ENCODE measurements around the gene STAP2.

STAP2 gene

DNA sequence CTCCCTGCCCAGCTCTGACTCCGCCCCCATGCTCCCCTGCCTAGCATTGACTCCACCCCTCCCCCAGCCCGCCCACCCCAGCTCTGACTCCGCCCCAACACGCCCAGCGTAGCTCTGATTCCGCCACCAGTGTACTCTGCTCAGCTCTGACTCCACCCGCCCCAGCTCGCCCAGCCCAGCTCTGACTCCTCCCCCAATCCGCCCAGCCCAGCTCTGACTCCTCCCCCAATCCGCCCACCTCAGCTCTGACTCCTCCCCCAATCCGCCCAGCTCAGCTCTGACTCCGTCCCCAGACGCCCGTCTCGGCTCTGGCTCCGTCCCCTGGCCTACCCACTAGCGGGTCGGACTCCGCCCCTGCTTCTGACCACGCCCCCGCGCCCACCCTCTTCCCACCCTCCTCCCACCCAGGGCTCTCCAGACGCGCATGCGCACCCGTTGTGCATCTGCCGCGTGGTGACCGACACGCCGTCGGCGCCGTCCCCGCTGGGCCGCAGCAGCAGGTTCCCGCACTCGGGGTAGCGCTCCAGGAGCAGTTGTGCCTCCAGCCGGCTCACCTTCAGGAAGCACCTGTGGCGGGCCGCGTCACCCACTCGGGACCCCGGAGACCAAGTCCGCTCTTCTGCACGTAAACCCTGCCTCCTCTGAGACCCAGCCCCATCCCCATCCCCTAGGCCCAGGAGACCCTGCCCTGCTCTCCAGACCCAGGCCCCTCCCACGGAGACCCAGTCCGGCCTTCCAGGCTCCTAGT is 10.2 kb downstream of the STAP2 start:
- peak overlapping the region; percentile 96 for H3K23ac ChIP-seq (ENCODE audit: low read depth, low read length, poor library complexity)
- H4K8ac ChIP-seq (ENCODE audit: low read depth, low read length) = no peak overlapping the region
- peaks cover 7 to 8% of the 10 kb centered on the region in 2 donors for H3K4me1 ChIP-seq (ENCODE audit: control insufficient read depth in 2 of 2, insufficient read depth in 1 of 2, low read depth in 1 of 2, low read length in 2 of 2)
- H3K4ac ChIP-seq (ENCODE audit: low read length) = no peak overlapping the region
- peak overlapping the region; percentile 56 for H3K14ac ChIP-seq (ENCODE audit: low read length)
- H2AFZ ChIP-seq (ENCODE audit: low read length) = peak overlapping the region; percentile 99
- no peak overlapping the region for H2BK5ac ChIP-seq (ENCODE audit: low read length)
- H2AK5ac ChIP-seq (ENCODE audit: low read depth, low read length) = peak overlapping the region; percentile 90
- H3K9ac ChIP-seq (ENCODE audit: low read depth, low read length, poor library complexity) = peak overlapping the region; percentile 88
- H3K4me3 ChIP-seq (ENCODE audit: low read length in 2 of 2) = peak overlapping the region; percentile 79 to 90
- no peak overlapping the region for H4K91ac ChIP-seq (ENCODE audit: low read depth, low read length, poor library complexity)
- H3K79me1 ChIP-seq (ENCODE audit: low read depth, low read length) = peaks cover 2% of the 10 kb centered on the region
- H3K36me3 ChIP-seq (replicated peaks in 1 of 2; ENCODE audit: control insufficient read depth in 2 of 2, insufficient read depth in 2 of 2, low read length in 2 of 2) = peaks cover 0 to under 1% of the 10 kb centered on the region in 2 donors
- no peak overlapping the region for H3K27ac ChIP-seq (replicated peaks; ENCODE audit: low read length)
- peak overlapping the region; percentile 58 for H2BK12ac ChIP-seq (ENCODE audit: low read length)
- peak overlapping the region; percentile 97 for H3K18ac ChIP-seq (ENCODE audit: low read length)
- no peaks in the 10 kb centered on the region for H3K9me3 ChIP-seq (replicated peaks in 1 of 2; ENCODE audit: control insufficient read depth in 2 of 2, insufficient read depth in 1 of 2, low read depth in 1 of 2, low read length in 2 of 2)
- peak overlapping the region; percentile 92 for H2BK15ac ChIP-seq (ENCODE audit: low read length)
- peak; percentile 97 for DNase-seq (ENCODE audit: low spot score)
- H3K27me3 ChIP-seq (ENCODE audit: control insufficient read depth in 3 of 3, insufficient read depth in 3 of 3, low read depth in 1 of 3, low read length in 3 of 3) = no peaks in the 10 kb centered on the region
- WGBS, 2 donors (ENCODE audit: extremely low coverage in 2 of 2, insufficient read length in 2 of 2, insufficient replicate concordance in 1 of 2) = no CpG with 5 or more reads among the region's 49 CpGs
- H2BK120ac ChIP-seq (ENCODE audit: low read depth, low read length) = no peak overlapping the region
- peak overlapping the region; percentile 80 for H3K4me2 ChIP-seq (ENCODE audit: insufficient read depth, low read length, poor library complexity, severe bottlenecking)

DNA sequence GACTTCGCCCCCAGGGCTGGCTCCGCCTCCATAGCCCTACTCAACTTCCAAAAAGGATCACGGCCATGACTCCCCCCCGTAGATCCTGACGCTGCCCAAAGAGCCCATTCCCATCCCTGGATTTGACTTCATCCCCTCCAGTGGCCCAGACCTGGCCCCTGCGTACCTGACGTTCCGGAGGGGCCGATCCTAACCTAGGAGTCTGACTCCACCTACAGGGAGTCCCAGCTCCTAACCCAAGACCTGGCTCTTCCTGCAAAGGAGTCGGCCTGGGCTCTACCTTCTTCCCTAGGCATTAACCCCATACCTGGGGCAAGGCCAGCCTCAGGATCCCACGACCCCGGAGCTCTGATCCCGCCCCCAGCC is 10.8 kb downstream of the STAP2 start:
- Histone ChIP-seq H3K4me3 (ENCODE audit: low read length in 2 of 2) (peak overlapping the region; percentile 26 to 32), H3K18ac (ENCODE audit: low read length) (peak overlapping the region; percentile 85), H2AK5ac (ENCODE audit: low read depth, low read length) (peak overlapping the region; percentile 6), H3K9ac (ENCODE audit: low read depth, low read length, poor library complexity) (no peak overlapping the region), H2BK15ac (ENCODE audit: low read length) (no peak overlapping the region), H4K8ac (ENCODE audit: low read depth, low read length) (no peak overlapping the region), H4K91ac (ENCODE audit: low read depth, low read length, poor library complexity) (no peak overlapping the region), H3K4ac (ENCODE audit: low read length) (no peak overlapping the region), H3K79me1 (ENCODE audit: low read depth, low read length) (peaks cover 2% of the 10 kb centered on the region), H3K23ac (ENCODE audit: low read depth, low read length, poor library complexity) (no peak overlapping the region), H2BK5ac (ENCODE audit: low read length) (no peak overlapping the region), H2AFZ (ENCODE audit: low read length) (peak overlapping the region; percentile 78), H3K27ac (replicated peaks; ENCODE audit: low read length) (peak overlapping the region; percentile 3), H3K9me3 (replicated peaks in 1 of 2; ENCODE audit: control insufficient read depth in 2 of 2, insufficient read depth in 1 of 2, low read depth in 1 of 2, low read length in 2 of 2) (no peaks in the 10 kb centered on the region), H2BK12ac (ENCODE audit: low read length) (no peak overlapping the region), H3K27me3 (ENCODE audit: control insufficient read depth in 3 of 3, insufficient read depth in 3 of 3, low read depth in 1 of 3, low read length in 3 of 3) (no peaks in the 10 kb centered on the region), H3K4me1 (ENCODE audit: control insufficient read depth in 2 of 2, insufficient read depth in 1 of 2, low read depth in 1 of 2, low read length in 2 of 2) (peaks cover 7 to 8% of the 10 kb centered on the region in 2 donors), H3K14ac (ENCODE audit: low read length) (no peak overlapping the region), H2BK120ac (ENCODE audit: low read depth, low read length) (no peak overlapping the region), H3K4me2 (ENCODE audit: insufficient read depth, low read length, poor library complexity, severe bottlenecking) (peak overlapping the region; percentile 78), H3K36me3 (replicated peaks in 1 of 2; ENCODE audit: control insufficient read depth in 2 of 2, insufficient read depth in 2 of 2, low read length in 2 of 2) (peaks cover 0 to 3% of the 10 kb centered on the region in 2 donors)
- no peak for DNase-seq (ENCODE audit: low spot score)
- WGBS, 2 donors (ENCODE audit: extremely low coverage in 2 of 2, insufficient read length in 2 of 2, insufficient replicate concordance in 1 of 2) = no CpG with 5 or more reads among the region's 13 CpGs

DNA sequence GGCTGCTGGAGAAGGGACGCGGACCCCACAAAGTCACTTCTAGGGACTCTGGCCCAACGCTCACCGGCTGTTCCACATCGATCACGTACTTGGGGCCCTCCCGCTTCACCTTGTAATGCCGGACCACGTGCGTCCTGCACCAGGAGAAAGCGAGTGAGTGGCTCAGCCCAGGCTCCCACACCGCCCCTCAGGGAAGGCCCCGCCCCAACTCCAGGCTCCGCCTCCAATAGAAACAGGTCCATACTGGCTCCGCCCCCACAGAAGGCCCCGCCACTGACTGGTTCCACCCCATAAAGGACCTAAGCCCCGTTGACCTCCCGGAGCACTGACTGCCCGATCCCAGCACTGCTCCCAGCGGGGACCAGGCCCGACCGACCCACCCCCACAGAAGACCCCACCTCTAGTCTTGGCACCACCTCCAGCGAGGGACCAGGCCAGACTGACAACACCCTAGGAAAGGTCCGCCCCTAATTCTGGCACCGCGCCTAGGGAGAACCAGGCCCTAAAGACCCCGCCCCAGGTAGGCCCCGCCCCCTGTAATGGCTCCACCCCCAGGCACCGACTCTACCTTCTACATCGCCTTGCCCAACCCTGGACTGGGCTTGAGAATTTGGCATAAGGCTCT is 11.3 kb downstream of the STAP2 start:
- peak overlapping the region; percentile 3 for H3K27ac ChIP-seq (replicated peaks; ENCODE audit: low read length)
- H3K4me3 ChIP-seq (ENCODE audit: low read length in 2 of 2) = peak overlapping the region; percentile 32 to 69
- H2AFZ ChIP-seq (ENCODE audit: low read length) = peak overlapping the region; percentile 78
- H3K79me1 ChIP-seq (ENCODE audit: low read depth, low read length) = peaks cover 2% of the 10 kb centered on the region
- H2AK5ac ChIP-seq (ENCODE audit: low read depth, low read length) = peak overlapping the region; percentile 40
- peak overlapping the region; percentile 63 for H3K9ac ChIP-seq (ENCODE audit: low read depth, low read length, poor library complexity)
- peak; percentile 85 for DNase-seq (ENCODE audit: low spot score)
- H3K27me3 ChIP-seq (ENCODE audit: control insufficient read depth in 3 of 3, insufficient read depth in 3 of 3, low read depth in 1 of 3, low read length in 3 of 3) = no peaks in the 10 kb centered on the region
- H4K8ac ChIP-seq (ENCODE audit: low read depth, low read length) = peak overlapping the region; percentile 86
- H3K9me3 ChIP-seq (replicated peaks in 1 of 2; ENCODE audit: control insufficient read depth in 2 of 2, insufficient read depth in 1 of 2, low read depth in 1 of 2, low read length in 2 of 2) = no peaks in the 10 kb centered on the region
- H4K91ac ChIP-seq (ENCODE audit: low read depth, low read length, poor library complexity) = no peak overlapping the region
- peaks cover 0 to 6% of the 10 kb centered on the region in 2 donors for H3K36me3 ChIP-seq (replicated peaks in 1 of 2; ENCODE audit: control insufficient read depth in 2 of 2, insufficient read depth in 2 of 2, low read length in 2 of 2)
- no peak overlapping the region for H3K4ac ChIP-seq (ENCODE audit: low read length)
- H3K18ac ChIP-seq (ENCODE audit: low read length) = peak overlapping the region; percentile 95
- WGBS, 2 donors (ENCODE audit: extremely low coverage in 2 of 2, insufficient read length in 2 of 2, insufficient replicate concordance in 1 of 2) = no CpG with 5 or more reads among the region's 30 CpGs
- H2BK15ac ChIP-seq (ENCODE audit: low read length) = no peak overlapping the region
- H2BK12ac ChIP-seq (ENCODE audit: low read length) = peak overlapping the region; percentile 41
- H3K4me1 ChIP-seq (ENCODE audit: control insufficient read depth in 2 of 2, insufficient read depth in 1 of 2, low read depth in 1 of 2, low read length in 2 of 2) = peaks cover 7 to 8% of the 10 kb centered on the region in 2 donors
- peak overlapping the region; percentile 78 for H2BK5ac ChIP-seq (ENCODE audit: low read length)
- peak overlapping the region; percentile 78 for H3K4me2 ChIP-seq (ENCODE audit: insufficient read depth, low read length, poor library complexity, severe bottlenecking)
- H3K14ac ChIP-seq (ENCODE audit: low read length) = no peak overlapping the region
- peak overlapping the region; percentile 95 for H3K23ac ChIP-seq (ENCODE audit: low read depth, low read length, poor library complexity)
- peak overlapping the region; percentile 3 for H2BK120ac ChIP-seq (ENCODE audit: low read depth, low read length)

DNA sequence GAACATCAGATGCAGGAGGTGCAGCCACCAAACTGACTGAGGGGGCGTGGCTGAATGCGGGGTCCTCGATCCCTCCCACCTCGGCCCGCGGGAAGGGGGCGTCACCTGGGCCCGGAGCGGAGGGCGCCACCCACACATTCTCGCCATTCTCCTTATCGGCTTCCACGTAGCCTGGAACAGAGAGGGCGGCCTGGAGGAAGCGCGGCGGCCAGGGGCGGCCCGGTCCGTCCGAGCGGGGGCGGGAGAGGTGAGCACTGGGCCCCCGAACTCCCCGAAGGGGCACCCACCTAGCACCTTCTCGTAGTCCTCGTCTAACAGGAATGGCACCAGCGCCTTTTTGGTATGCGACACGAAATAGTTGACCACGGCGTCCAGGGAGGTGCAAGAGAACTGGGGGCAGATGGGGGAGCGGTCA is 11.8 kb downstream of the STAP2 start:
- Histone ChIP-seq H2AFZ (ENCODE audit: low read length) (peak overlapping the region; percentile 78), H3K9ac (ENCODE audit: low read depth, low read length, poor library complexity) (peak overlapping the region; percentile 63), H3K4me3 (ENCODE audit: low read length in 2 of 2) (peak overlapping the region in 1 of 2 donors; percentile 55), H3K27ac (replicated peaks; ENCODE audit: low read length) (no peak overlapping the region), H3K36me3 (replicated peaks in 1 of 2; ENCODE audit: control insufficient read depth in 2 of 2, insufficient read depth in 2 of 2, low read length in 2 of 2) (peaks cover 0 to 6% of the 10 kb centered on the region in 2 donors), H3K14ac (ENCODE audit: low read length) (no peak overlapping the region), H3K79me1 (ENCODE audit: low read depth, low read length) (peaks cover 2% of the 10 kb centered on the region), H3K4me2 (ENCODE audit: insufficient read depth, low read length, poor library complexity, severe bottlenecking) (peak overlapping the region; percentile 78), H3K9me3 (replicated peaks in 1 of 2; ENCODE audit: control insufficient read depth in 2 of 2, insufficient read depth in 1 of 2, low read depth in 1 of 2, low read length in 2 of 2) (no peaks in the 10 kb centered on the region), H2BK12ac (ENCODE audit: low read length) (no peak overlapping the region), H2BK120ac (ENCODE audit: low read depth, low read length) (peak overlapping the region; percentile 3), H3K23ac (ENCODE audit: low read depth, low read length, poor library complexity) (peak overlapping the region; percentile 95), H4K91ac (ENCODE audit: low read depth, low read length, poor library complexity) (no peak overlapping the region), H3K4me1 (ENCODE audit: control insufficient read depth in 2 of 2, insufficient read depth in 1 of 2, low read depth in 1 of 2, low read length in 2 of 2) (peaks cover 7 to 8% of the 10 kb centered on the region in 2 donors), H2BK15ac (ENCODE audit: low read length) (no peak overlapping the region), H3K27me3 (ENCODE audit: control insufficient read depth in 3 of 3, insufficient read depth in 3 of 3, low read depth in 1 of 3, low read length in 3 of 3) (no peaks in the 10 kb centered on the region), H3K4ac (ENCODE audit: low read length) (no peak overlapping the region), H2BK5ac (ENCODE audit: low read length) (peak overlapping the region; percentile 78), H2AK5ac (ENCODE audit: low read depth, low read length) (peak overlapping the region; percentile 40), H3K18ac (ENCODE audit: low read length) (peak overlapping the region; percentile 95), H4K8ac (ENCODE audit: low read depth, low read length) (peak overlapping the region; percentile 86)
- peak; percentile 64 for DNase-seq (ENCODE audit: low spot score)
- no CpG with 5 or more reads among the region's 33 CpGs for WGBS, 2 donors (ENCODE audit: extremely low coverage in 2 of 2, insufficient read length in 2 of 2, insufficient replicate concordance in 1 of 2)

All from neuronal stem cell (in vitro differentiated cells).